Lung (tissue), 12 donors: ENCODE results near the gene TBC1D3B. TPM values are rescaled to one million over a fixed set of nuclear protein-coding genes. Genes with fewer than 3 reads are reported as not detected.
"Not testable (repeated sequence)": the region's sequence is repeated elsewhere in the genome, so short reads cannot be mapped to it uniquely, and the experiment has no call there.

Experiments used
- ATAC-seq: fragments of 200-7000 bp; cut with Tn5 transposase; one replicate; pipeline ENCODE4 v1.9.1; 2020; ENCODE audit warnings: moderate number of reproducible peaks; ENCODE audit not compliant: insufficient read depth, low FRiP score
- DNase-seq, 3 donors: peaks; one replicate each; pipeline ENCODE4 v3.0.0-alpha.2; 2013 to 2017
- H3K27ac ChIP-seq, 2 donors: one replicate each; pipeline ENCODE4 v1.5.1; 2013; ENCODE audit warnings: mild to moderate bottlenecking in 2 of 2, moderate library complexity in 2 of 2, control low read depth in 1 of 2, inconsistent platforms in 1 of 2, low read depth in 1 of 2, low read length in 1 of 2
- H3K27me3 ChIP-seq, 3 donors: one replicate each; pipeline ENCODE4 v1.5.1; 2013; ENCODE audit warnings: low read length in 2 of 3; ENCODE audit not compliant: control insufficient read depth in 3 of 3, insufficient read depth in 3 of 3
- H3K36me3 ChIP-seq, 4 donors: one replicate each; pipeline ENCODE4 v1.5.1; 2013; ENCODE audit warnings: low read length in 4 of 4, mild to moderate bottlenecking in 1 of 4, moderate library complexity in 1 of 4; ENCODE audit not compliant: control insufficient read depth in 4 of 4, insufficient read depth in 4 of 4
- H3K4me1 ChIP-seq, 5 donors: one replicate each; pipeline ENCODE4 v1.5.1; 2013; ENCODE audit warnings: low read length in 5 of 5, mild to moderate bottlenecking in 2 of 5, moderate library complexity in 1 of 5; ENCODE audit not compliant: control insufficient read depth in 5 of 5, insufficient read depth in 5 of 5
- H3K4me3 ChIP-seq: one replicate; pipeline ENCODE4 v1.5.1; 2013; ENCODE audit warnings: mild to moderate bottlenecking, control low read depth, moderate library complexity
- H3K9ac ChIP-seq, 2 donors: one replicate each; pipeline ENCODE4 v1.5.1; 2013; ENCODE audit warnings: low read length in 2 of 2, control low read depth in 1 of 2; ENCODE audit not compliant: insufficient read depth in 1 of 2
- H3K9me3 ChIP-seq, 4 donors: one replicate each; pipeline ENCODE4 v1.5.1; 2013; ENCODE audit warnings: low read length in 3 of 4, mild to moderate bottlenecking in 1 of 4, moderate library complexity in 1 of 4; ENCODE audit not compliant: control insufficient read depth in 4 of 4, insufficient read depth in 3 of 4
- WGBS, 2 donors: extraction: QIAGEN DNeasy Blood & Tissue Kit; methylation state at CpG; one replicate each; pipeline ENCODE4 v1.1.7; 2013; 5-methylcytosine and 5-hydroxymethylcytosine counted together
- polyA plus RNA-seq, 2 donors: library from polyadenylated mRNA; stranded (reverse); fragments of 200-250 nt; gene quantifications; one replicate each; pipeline ENCODE4 v1.2.1, GENCODE V29; 2013
- total RNA-seq, 2 donors: library from RNA; depleted of rRNA in 1 of 2; stranded (reverse); fragments of >200 nt in 1 of 2; gene quantifications; one replicate each; pipeline ENCODE4 v1.2.1, GENCODE V29; 2014 to 2021
- TF ChIP-seq, protein P1 (sequence below): IDR thresholded peaks from 2 replicates; pipeline ENCODE4 v1.5.1; 2012; ENCODE audit warnings: mild to moderate bottlenecking; ENCODE audit errors: control extremely low read depth, extremely low read depth
- donor health status: control.
- donor health status: control.
- donor health status: Bipolar disorder and iron deficiency.
- donor health status: healthy.
- donor health status: DM: yes; HTN: yes; CAD: no.

Gene TBC1D3B
- total and polyA plus RNA-seq, 4 donors, result 1.6 to 7.5 (median 3.0) TPM

DNA sequence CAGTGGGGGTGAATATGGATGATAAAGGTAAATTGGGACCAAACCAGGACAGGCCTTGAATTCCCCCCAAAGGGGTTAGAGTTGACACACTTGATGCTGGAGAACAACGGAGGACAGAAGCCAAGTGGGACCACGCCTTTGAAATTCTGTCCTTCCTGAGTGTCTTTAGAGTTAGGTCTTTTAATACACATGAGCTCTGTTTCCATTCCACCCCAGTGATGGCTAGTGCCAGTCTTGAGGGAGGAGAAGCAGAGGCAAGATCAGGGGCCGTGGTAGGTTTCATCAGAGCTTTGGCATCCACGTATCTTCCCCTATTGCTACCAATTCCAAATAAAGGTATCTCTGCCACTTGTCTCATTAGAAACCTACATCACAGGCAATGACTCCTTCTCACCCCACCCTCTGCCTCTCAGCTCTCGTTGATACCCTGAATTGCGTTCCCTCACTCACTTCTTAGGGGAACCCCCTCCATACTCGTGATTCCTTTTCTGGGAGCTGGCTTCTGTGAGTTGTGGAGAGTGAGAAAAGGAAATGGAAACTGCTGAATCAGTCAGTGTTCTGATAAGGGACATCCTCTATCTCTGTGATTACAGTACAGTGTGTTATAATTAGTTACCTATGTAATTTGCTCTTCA is 22.5 kb upstream of the TBC1D3B start:
- Histone ChIP-seq H3K9me3 (no peaks in the 10 kb centered on the region), H3K9ac (no peak overlapping the region), H3K4me3 (no peak overlapping the region), H3K4me1 (no peaks in the 10 kb centered on the region), H3K36me3 (no peaks in the 10 kb centered on the region), H3K27ac (no peak overlapping the region), H3K27me3 (peaks cover 0 to 5% (median 2%) of the 10 kb centered on the region in 3 donors)
- DNase-seq (no peak), ATAC-seq (peak; percentile 19)
- TF ChIP-seq, protein P1, sequence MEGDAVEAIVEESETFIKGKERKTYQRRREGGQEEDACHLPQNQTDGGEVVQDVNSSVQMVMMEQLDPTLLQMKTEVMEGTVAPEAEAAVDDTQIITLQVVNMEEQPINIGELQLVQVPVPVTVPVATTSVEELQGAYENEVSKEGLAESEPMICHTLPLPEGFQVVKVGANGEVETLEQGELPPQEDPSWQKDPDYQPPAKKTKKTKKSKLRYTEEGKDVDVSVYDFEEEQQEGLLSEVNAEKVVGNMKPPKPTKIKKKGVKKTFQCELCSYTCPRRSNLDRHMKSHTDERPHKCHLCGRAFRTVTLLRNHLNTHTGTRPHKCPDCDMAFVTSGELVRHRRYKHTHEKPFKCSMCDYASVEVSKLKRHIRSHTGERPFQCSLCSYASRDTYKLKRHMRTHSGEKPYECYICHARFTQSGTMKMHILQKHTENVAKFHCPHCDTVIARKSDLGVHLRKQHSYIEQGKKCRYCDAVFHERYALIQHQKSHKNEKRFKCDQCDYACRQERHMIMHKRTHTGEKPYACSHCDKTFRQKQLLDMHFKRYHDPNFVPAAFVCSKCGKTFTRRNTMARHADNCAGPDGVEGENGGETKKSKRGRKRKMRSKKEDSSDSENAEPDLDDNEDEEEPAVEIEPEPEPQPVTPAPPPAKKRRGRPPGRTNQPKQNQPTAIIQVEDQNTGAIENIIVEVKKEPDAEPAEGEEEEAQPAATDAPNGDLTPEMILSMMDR, result no peak
- 42 to 47% methylated on average over 7 of the region's 7 CpGs for WGBS, 2 donors

DNA sequence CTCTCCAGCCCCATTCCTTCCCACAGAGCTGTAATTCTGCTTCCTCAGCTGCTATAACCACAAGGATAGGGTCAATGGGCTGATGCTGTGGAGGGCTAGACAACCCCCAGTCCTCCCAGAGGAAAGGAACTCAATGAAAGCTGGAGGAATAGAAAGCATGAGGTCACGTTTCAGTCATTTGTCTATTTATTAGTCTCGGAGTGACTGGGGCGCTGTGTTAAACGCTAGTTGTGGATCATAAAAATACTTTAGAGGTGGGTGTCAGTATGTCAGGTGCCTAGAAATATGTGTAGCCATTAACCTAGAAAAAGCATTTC is 20.9 kb upstream of the TBC1D3B start:
- Histone ChIP-seq H3K4me1 (peaks cover 0 to 6% (median 5%) of the 10 kb centered on the region in 5 donors), H3K4me3 (no peak overlapping the region), H3K9ac (no peak overlapping the region), H3K27me3 (peaks cover 0 to 13% (median 2%) of the 10 kb centered on the region in 3 donors), H3K9me3 (no peaks in the 10 kb centered on the region), H3K36me3 (no peaks in the 10 kb centered on the region), H3K27ac (no peak overlapping the region)
- TF ChIP-seq, protein P1, result no peak
- 55 to 81% methylated on average over 4 of the region's 4 CpGs for WGBS, 2 donors
- no peak for ATAC-seq
- DNase-seq, result no peak

DNA sequence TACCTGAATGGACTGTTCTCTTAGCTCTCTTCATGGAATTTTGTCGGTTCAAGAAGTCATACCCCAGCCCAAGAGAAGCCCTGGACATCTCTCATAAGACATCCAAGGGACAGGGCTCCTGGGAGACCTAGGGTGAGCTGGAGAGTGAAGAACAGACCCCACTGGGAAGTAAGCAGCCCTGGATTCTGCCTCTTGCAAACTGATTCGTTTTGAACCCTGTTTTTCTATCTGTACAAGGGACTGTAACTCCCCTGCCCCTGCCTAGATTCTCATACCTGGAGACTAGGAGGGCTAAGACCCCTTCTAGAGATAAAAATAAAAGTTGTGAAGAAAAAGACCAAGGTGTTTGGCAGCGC is 19.7 kb upstream of the TBC1D3B start:
- DNase-seq, result no peak
- Histone ChIP-seq H3K4me1 (peaks cover 0 to 8% (median 6%) of the 10 kb centered on the region in 5 donors), H3K4me3 (no peak overlapping the region), H3K27ac (no peak overlapping the region), H3K9me3 (no peaks in the 10 kb centered on the region), H3K27me3 (peaks cover 0 to 13% (median 2%) of the 10 kb centered on the region in 3 donors), H3K36me3 (no peaks in the 10 kb centered on the region), H3K9ac (no peak overlapping the region)
- TF ChIP-seq, protein P1, result no peak
- ATAC-seq, result no peak
- 47 to 60% methylated on average over 3 of the region's 3 CpGs for WGBS, 2 donors

DNA sequence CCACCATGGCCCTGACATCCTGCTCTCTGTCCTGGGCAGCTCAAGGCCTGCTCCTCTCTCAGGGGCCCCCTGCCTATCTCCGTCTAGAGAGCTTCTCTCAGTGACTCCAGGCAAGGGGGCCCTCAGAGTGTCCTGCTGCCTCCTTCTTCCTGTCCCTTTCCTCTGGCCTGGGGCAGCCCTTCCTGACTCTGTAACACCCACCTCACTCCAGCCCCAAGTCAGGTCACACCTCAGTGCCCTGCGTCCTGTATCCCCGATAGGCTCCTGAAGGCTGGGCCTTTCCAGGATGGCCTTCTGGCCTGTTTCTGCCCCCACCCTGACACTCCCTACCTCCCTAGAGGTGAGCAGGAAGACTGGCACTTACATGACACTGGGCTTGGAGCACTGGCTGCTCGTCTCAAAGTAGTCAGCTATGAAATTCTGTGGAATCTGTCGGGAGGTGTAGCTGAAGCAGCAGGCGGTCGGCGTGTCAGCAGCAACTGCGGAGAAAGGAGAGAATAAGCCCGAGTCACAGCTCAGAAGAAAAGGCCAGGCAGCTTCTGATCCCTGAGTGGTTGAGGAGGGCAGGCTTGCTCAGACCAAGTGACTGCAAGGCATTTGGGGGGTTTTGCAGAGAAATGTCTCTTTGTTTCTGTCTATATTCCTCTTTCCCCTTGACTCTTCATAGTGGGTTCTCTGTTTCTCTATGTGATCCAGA is 19.1 kb upstream of the TBC1D3B start:
- no peaks in the 10 kb centered on the region for H3K9me3 ChIP-seq
- H3K27ac ChIP-seq, result no peak overlapping the region
- WGBS, 2 donors, result 71 to 82% methylated on average over 10 of the region's 10 CpGs
- peaks cover 0 to 13% (median 2%) of the 10 kb centered on the region in 3 donors for H3K27me3 ChIP-seq
- no peak for DNase-seq
- TF ChIP-seq, protein P1, result no peak
- H3K4me1 ChIP-seq, result peaks cover 0 to 8% (median 6%) of the 10 kb centered on the region in 5 donors
- no peak overlapping the region for H3K9ac ChIP-seq
- ATAC-seq, result no peak
- no peak overlapping the region for H3K4me3 ChIP-seq
- H3K36me3 ChIP-seq, result no peaks in the 10 kb centered on the region

DNA sequence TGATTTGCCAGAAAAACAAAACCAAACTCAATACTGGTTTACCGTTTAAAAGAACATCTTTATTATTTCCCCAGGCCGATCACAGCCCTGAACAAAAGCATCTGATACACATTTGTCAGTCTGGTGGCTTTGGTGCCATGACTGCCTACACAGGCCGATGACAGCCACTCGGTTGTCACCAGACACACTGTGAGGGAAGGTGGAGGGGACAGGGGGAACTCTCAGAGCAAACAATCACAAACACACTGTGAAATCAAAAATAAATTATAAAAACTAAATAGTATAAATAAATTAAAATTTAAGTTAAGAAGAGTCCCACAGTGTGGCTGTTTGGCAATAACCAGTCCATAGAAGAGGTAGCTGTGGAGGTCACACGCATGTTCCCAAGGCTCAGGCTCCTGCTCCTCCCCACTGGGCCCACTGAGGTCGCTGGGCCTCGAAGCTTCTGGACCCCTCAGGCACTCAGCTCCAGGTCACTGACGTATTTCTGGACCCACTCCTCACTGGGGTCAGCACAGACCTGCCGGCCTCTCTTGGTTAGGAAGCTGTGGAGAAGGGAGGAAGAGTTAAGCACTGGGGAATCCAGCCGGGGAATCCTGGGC is 18.5 kb upstream of the TBC1D3B start:
- peaks cover 0 to 13% (median 2%) of the 10 kb centered on the region in 3 donors for H3K27me3 ChIP-seq
- not testable (repeated sequence) for H3K27ac ChIP-seq, H3K4me1 ChIP-seq, H3K9me3 ChIP-seq, H3K9ac ChIP-seq, ATAC-seq, DNase-seq, H3K4me3 ChIP-seq, H3K36me3 ChIP-seq
- 86% methylated on average over 10 of the region's 10 CpGs for WGBS, 2 donors
